GM12864 (cell line): ENCODE measurements around the gene PUM1.

Source experiments
- DNase-seq: peaks from one replicate; pipeline ENCODE4 v3.0.0-alpha.2; 2011; ENCODE audit warnings: low read depth
- H3K4me3 ChIP-seq: 2 replicates; pipeline ENCODE4 v1.5.1; 2011; ENCODE audit warnings: mild to moderate bottlenecking, low read depth, low read length, control low read depth
- CTCF ChIP-seq: IDR thresholded peaks from 2 replicates; pipeline ENCODE4 v1.5.1; 2011; ENCODE audit warnings: low read depth, mild to moderate bottlenecking, moderate library complexity, low read length, control low read depth, inconsistent platforms; ENCODE audit errors: missing control alignments

Gene PUM1

GRCh38 chr1:31022259-31022658 lies 43.3 kb downstream of the PUM1 start:
- TF ChIP-seq CTCF = no peak
- no peak for DNase-seq
- H3K4me3 ChIP-seq = no peak overlapping the region

- no peak overlapping the region for H3K4me3 ChIP-seq
- DNase-seq = no peak
- TF ChIP-seq CTCF = no peak
These were observed 45.3 kb downstream of the PUM1 start for GRCh38 chr1:31020007-31020790.

- no peak for TF ChIP-seq CTCF
- no peak overlapping the region for H3K4me3 ChIP-seq
- DNase-seq = no peak
These were observed 46.1 kb downstream of the PUM1 start for GRCh38 chr1:31019401-31019800.

GRCh38 chr1:31016868-31017267 lies 48.6 kb downstream of the PUM1 start:
- DNase-seq = no peak
- TF ChIP-seq CTCF = no peak
- no peak overlapping the region for H3K4me3 ChIP-seq

- no peak for DNase-seq
- TF ChIP-seq CTCF = no peak
- no peak overlapping the region for H3K4me3 ChIP-seq
These were observed 52.2 kb downstream of the PUM1 start for GRCh38 chr1:31013187-31013864.

GRCh38 chr1:31012210-31012924 lies 53.1 kb downstream of the PUM1 start:
- no peak for TF ChIP-seq CTCF
- DNase-seq = no peak

More at GRCh38 chr1:31012210-31012924, 53.1 kb downstream of the PUM1 start:
- H3K4me3 ChIP-seq = no peak overlapping the region
